Osteocyte (in vitro differentiated cells): Measurements from ENCODE around the gene IL2RA. TPM values are rescaled to one million over a fixed set of nuclear protein-coding genes. Genes with fewer than 3 reads are reported as not detected.
"Not testable (repeated sequence)": the region's sequence is repeated elsewhere in the genome, so short reads cannot be mapped to it uniquely, and the experiment has no call there.

Experiments
- DNase-seq: peaks from one replicate; pipeline ENCODE4 v3.0.0; 2021; ENCODE audit warnings: mixed read lengths; ENCODE audit not compliant: unreplicated experiment; ENCODE audit errors: extremely low spot score
- H3K27ac Mint-ChIP-seq: one replicate; pipeline ENCODE4 v1.8.0; 2021; ENCODE audit warnings: mild to moderate bottlenecking, mixed read lengths; ENCODE audit not compliant: unreplicated experiment
- H3K27me3 Mint-ChIP-seq: one replicate; pipeline ENCODE4 v1.8.0; 2021; ENCODE audit warnings: mixed read lengths; ENCODE audit not compliant: unreplicated experiment
- H3K36me3 Mint-ChIP-seq: one replicate; pipeline ENCODE4 v1.8.0; 2021; ENCODE audit warnings: mixed read lengths; ENCODE audit not compliant: unreplicated experiment
- H3K4me1 Mint-ChIP-seq: one replicate; pipeline ENCODE4 v1.8.0; 2021; ENCODE audit warnings: mixed read lengths; ENCODE audit not compliant: unreplicated experiment
- H3K4me3 Mint-ChIP-seq: one replicate; pipeline ENCODE4 v1.8.0; 2021; ENCODE audit warnings: mild to moderate bottlenecking, moderate library complexity, mixed read lengths; ENCODE audit not compliant: unreplicated experiment
- H3K9me3 Mint-ChIP-seq: one replicate; pipeline ENCODE4 v1.8.0; 2021; ENCODE audit warnings: mixed read lengths; ENCODE audit not compliant: unreplicated experiment
- total RNA-seq: library from RNA; stranded (reverse); gene quantifications from 2 replicates; pipeline ENCODE4 v1.2.1, GENCODE V29; 2021
- TF ChIP-seq, protein P1 (sequence below): fragments of 200-600 bp; sonication (generic); IDR thresholded peaks from 2 replicates; pipeline ENCODE4 v1.5.0; 2021; ENCODE audit warnings: antibody characterized with exemption, mild to moderate bottlenecking, moderate library complexity

Gene IL2RA
- total RNA-seq, 1 donor from 2014 or later = not detected

DNA sequence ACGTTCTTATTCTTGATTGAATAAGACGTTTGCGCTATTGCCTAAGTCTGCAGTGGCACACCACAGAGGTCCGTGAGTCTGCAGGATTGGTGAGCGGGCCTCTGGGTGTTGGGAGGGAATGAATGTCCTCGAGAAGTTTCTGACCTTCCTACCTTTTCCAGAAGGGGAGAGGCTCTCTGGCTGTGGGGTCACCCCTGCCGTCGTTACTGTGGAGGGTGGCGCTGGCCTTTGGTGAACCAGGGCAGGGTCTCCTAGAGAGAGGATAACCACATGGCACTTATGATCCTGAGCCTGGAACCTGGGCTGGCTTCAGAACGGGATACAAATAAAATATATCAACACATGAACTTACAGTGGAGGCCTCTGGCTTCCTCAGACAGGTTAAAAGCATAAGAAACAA, 98.6 kb downstream of the IL2RA start:
- H3K36me3 Mint-ChIP-seq = no peaks in the 10 kb centered on the region
- TF ChIP-seq, protein P1, sequence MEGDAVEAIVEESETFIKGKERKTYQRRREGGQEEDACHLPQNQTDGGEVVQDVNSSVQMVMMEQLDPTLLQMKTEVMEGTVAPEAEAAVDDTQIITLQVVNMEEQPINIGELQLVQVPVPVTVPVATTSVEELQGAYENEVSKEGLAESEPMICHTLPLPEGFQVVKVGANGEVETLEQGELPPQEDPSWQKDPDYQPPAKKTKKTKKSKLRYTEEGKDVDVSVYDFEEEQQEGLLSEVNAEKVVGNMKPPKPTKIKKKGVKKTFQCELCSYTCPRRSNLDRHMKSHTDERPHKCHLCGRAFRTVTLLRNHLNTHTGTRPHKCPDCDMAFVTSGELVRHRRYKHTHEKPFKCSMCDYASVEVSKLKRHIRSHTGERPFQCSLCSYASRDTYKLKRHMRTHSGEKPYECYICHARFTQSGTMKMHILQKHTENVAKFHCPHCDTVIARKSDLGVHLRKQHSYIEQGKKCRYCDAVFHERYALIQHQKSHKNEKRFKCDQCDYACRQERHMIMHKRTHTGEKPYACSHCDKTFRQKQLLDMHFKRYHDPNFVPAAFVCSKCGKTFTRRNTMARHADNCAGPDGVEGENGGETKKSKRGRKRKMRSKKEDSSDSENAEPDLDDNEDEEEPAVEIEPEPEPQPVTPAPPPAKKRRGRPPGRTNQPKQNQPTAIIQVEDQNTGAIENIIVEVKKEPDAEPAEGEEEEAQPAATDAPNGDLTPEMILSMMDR = no peak
- no peak for DNase-seq
- peaks cover 3% of the 10 kb centered on the region for H3K4me1 Mint-ChIP-seq
- H3K27ac Mint-ChIP-seq = no peak overlapping the region
- H3K4me3 Mint-ChIP-seq = no peak overlapping the region
- H3K9me3 Mint-ChIP-seq = no peaks in the 10 kb centered on the region
- H3K27me3 Mint-ChIP-seq = peaks cover 2% of the 10 kb centered on the region

DNA sequence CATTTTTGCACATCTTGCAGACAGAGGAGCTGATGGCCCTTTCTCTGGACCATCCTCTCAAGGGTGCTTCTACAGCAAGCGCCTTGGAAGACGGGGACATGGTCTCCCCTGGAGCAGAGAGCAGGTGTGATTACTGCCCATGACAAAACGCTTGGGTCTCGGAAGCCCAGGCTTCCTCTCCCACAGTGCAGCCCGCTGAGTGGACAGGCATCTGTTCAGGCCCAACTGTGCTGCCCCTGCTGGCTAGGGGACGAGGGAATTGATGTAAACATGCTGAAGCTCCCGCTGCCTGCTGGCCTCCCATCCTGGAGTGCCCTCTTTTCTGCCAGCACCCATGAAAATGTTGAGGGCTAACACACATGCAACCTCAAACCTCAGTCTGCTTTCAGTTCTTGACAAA, 99.1 kb downstream of the IL2RA start:
- peaks cover 3% of the 10 kb centered on the region for H3K4me1 Mint-ChIP-seq
- H3K27me3 Mint-ChIP-seq = peaks cover 2% of the 10 kb centered on the region
- no peaks in the 10 kb centered on the region for H3K36me3 Mint-ChIP-seq
- TF ChIP-seq, protein P1 = no peak
- H3K9me3 Mint-ChIP-seq = no peaks in the 10 kb centered on the region
- no peak for DNase-seq
- no peak overlapping the region for H3K4me3 Mint-ChIP-seq
- no peak overlapping the region for H3K27ac Mint-ChIP-seq

DNA sequence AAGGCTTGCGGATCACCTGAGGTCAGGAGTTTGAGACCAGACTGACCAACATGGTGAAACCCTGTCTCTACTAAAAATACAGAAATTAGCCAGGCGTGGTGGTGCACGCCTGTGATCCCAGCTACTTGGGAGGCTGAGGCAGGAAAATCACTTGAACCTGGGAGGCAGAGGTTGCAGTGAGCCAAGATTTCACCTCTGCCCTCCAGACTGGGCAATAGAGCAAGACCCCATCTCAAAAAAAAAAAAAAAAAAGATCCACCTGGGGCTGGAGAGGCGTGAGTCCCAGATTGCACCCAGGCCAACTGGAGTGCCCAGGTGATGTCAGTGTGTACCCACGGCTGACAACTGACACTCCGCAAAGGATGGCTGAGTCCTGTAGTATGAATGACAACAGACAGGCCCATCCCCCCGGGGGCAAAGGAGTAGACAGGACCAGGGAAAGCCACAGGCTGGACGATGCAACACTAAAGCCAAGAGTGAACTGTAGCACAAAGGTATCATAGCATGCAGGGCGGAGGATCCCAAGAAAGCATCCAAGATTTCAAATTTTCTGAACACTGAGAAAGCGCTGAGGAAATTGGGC, 99.7 kb downstream of the IL2RA start:
- not testable (repeated sequence) for H3K27ac Mint-ChIP-seq, H3K27me3 Mint-ChIP-seq, H3K4me3 Mint-ChIP-seq, H3K9me3 Mint-ChIP-seq, DNase-seq, H3K36me3 Mint-ChIP-seq, H3K4me1 Mint-ChIP-seq

DNA sequence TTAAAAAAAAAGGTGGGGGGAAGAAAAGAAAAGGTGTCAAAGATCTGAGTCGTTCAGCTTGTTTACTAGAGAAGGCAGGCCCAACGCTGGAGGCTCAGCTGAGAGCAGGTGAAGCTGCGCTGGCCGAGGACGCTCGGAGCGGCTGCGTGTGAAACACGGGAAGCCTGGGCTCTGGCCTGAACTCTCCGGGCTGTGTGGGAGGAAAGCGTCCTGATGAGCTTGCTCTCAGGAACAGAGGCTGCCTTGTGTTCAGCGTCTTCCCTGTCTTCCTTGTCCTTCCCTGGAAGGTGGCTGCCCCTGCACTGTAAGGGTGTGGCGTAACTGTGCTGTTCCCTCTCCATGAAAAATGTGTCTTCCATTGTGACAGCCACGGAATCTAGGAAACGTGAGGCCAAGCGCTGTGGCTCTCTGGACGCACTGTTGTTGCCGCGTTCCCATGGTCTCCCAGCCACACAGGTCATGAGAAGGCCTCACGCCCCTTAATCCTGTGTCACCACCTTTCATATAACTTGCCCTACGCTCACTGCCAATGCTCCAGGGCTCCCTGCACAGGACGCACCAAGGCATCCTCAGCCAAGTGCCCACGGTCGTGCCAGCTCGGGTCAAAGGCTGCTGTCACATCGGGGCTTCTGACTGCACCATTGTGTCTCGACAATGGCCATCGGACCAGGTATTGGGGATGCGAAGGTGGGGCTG, 100.6 kb downstream of the IL2RA start:
- TF ChIP-seq, protein P1 = no peak
- Mint-ChIP-seq H3K4me1 (peaks cover 6% of the 10 kb centered on the region), H3K27me3 (peaks cover 2% of the 10 kb centered on the region), H3K4me3 (no peak overlapping the region), H3K9me3 (no peaks in the 10 kb centered on the region), H3K36me3 (no peaks in the 10 kb centered on the region), H3K27ac (no peak overlapping the region)
- no peak for DNase-seq

DNA sequence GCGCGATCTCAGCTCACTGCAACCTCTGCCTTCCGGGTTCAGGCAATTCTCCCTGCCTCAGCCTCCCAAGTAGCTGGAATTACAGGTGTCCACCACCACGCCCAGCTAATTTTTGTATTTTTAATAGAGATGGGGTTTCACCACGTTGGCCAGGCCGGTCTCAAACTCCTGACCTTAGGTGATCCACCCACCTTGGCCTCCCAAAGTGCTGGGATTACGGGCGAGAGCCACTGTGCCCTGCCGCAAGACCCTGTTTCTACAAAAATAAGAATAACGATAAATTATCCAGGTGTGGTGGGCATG, 101.2 kb downstream of the IL2RA start:
- not testable (repeated sequence) for H3K27me3 Mint-ChIP-seq, H3K4me3 Mint-ChIP-seq, H3K27ac Mint-ChIP-seq, H3K9me3 Mint-ChIP-seq, DNase-seq, H3K4me1 Mint-ChIP-seq, H3K36me3 Mint-ChIP-seq

Other genes starting within 250 kb of the IL2RA start
- gene GDI2, start 248.9 kb downstream of the IL2RA start, total RNA-seq = 229 and 232 TPM in 2 replicates
- gene ANKRD16, start 172.5 kb downstream of the IL2RA start, total RNA-seq = 8.8 and 9.5 TPM in 2 replicates
- 77.8 and 86.1 TPM in 2 replicates for gene FBH1, start 172.1 kb downstream of the IL2RA start, total RNA-seq
- 0.40 and 0.44 TPM in 2 replicates for gene IL15RA, start 84.8 kb downstream of the IL2RA start, total RNA-seq
- gene RBM17, start 26.7 kb upstream of the IL2RA start, total RNA-seq = 73.4 and 80.1 TPM in 2 replicates
- 34.2 and 37.9 TPM in 2 replicates for gene PFKFB3, start 140.6 kb upstream of the IL2RA start, total RNA-seq